Measurements from ENCODE around the gene HDAC5. TPM values are rescaled to one million over a fixed set of nuclear protein-coding genes. Genes with fewer than 3 reads are reported as not detected.
"Not testable (repeated sequence)": the region's sequence is repeated elsewhere in the genome, so short reads cannot be mapped to it uniquely, and the experiment has no call there.

Gene HDAC5
- total RNA-seq, 1 experiment from 2014 or later, result 22.4 TPM

DNA sequence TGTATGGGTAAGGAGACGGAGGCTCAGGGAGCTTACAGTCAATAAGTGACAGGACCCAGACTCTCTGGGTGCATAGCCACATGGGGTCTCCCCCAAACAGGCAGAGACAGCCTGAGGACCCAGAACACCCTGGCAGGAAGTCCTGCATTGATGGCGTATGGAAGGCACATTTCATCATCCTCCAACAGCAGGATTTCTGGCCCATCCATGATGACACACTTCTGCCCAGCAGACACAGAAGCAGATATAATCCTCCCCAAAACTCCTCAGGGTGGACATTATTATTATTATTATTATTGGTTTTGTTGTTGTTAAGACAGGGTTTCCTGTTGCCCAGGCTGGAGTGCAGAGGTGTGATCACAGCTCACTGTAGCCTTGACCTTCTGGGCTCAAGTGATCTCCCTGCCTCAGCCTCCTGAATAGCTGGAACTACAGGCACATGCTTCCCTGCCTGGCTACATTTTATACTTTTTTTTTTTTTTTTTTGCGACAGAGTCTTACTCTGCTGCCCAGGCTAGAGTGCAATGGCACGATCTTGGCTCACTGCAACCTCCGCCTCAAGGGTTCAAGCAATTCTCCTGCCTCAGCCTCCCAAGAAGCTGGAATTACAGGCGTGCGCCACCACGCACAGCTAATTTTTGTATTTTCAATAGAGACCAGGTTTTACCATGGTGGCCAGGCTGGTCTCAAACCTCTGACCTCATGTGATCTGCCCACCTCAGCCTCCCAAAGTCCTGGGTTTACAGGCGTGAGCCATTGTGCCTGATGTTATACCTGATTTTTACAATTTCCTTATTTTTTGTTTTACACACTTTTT is 11.5 kb upstream of the HDAC5 start:
- H3K27ac Mint-ChIP-seq (ENCODE audit: unreplicated experiment), result no peak overlapping the region
- DNase-seq, result no peak
- CTCF ChIA-PET, result interaction anchor here (1.4 kb wide), 1 partner anchor 20 kb away, joined by 5 read pairs; no protein-coding TSS in a partner anchor
- peaks cover 21% of the 10 kb centered on the region for H3K4me1 Mint-ChIP-seq (ENCODE audit: low read depth, unreplicated experiment)
- H3K27me3 Mint-ChIP-seq (ENCODE audit: unreplicated experiment), result no peaks in the 10 kb centered on the region
- H3K9me3 Mint-ChIP-seq (ENCODE audit: low read depth, unreplicated experiment), result no peaks in the 10 kb centered on the region
- BruUV-seq (replicated peaks), result no TSS peak
- no peak overlapping the region for H3K4me3 Mint-ChIP-seq (ENCODE audit: low read depth, unreplicated experiment)
- intact Hi-C loops (cut with micrococcal nuclease; ENCODE audit: unreplicated experiment), result no loop called here
- TF ChIP-seq, protein P1, sequence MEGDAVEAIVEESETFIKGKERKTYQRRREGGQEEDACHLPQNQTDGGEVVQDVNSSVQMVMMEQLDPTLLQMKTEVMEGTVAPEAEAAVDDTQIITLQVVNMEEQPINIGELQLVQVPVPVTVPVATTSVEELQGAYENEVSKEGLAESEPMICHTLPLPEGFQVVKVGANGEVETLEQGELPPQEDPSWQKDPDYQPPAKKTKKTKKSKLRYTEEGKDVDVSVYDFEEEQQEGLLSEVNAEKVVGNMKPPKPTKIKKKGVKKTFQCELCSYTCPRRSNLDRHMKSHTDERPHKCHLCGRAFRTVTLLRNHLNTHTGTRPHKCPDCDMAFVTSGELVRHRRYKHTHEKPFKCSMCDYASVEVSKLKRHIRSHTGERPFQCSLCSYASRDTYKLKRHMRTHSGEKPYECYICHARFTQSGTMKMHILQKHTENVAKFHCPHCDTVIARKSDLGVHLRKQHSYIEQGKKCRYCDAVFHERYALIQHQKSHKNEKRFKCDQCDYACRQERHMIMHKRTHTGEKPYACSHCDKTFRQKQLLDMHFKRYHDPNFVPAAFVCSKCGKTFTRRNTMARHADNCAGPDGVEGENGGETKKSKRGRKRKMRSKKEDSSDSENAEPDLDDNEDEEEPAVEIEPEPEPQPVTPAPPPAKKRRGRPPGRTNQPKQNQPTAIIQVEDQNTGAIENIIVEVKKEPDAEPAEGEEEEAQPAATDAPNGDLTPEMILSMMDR (IDR thresholded peaks at IDR 0.05; ENCODE audit: unreplicated experiment), result no peak
- peaks cover 18% of the 10 kb centered on the region for H3K36me3 Mint-ChIP-seq (ENCODE audit: insufficient read depth, unreplicated experiment)

DNA sequence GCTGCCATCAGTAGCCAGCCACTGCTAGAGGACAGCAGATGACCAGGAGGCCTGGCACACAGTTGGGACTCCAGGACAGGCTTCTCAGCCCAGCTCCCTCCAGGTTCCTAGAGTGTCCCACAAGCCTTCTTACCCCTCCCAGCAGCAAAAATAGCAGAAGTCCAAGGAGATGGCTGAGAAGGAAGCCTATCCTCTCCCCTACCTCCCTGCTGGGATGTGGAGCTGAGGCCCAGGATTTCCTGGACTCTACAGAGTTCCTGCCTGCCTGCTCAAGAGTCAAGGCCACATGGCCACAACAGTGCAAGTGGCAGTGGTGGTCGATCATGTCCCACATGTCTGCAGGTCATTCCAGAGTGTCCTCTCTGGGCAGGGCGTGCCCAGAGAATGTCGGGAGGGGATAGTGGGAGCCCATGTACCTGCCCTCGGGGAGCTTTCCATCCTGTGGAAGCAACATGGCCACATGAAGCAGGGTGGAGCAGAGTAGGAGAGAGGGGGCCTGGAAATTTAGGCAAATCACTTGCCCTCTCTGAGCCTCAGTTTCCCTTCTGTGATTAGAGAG is 10.6 kb upstream of the HDAC5 start:
- BruUV-seq (replicated peaks), result no TSS peak
- CTCF ChIA-PET, result interaction anchor here (1.0 kb wide), 1 partner anchor 10 kb away, joined by 5 read pairs; the partner anchor contains the start of gene HDAC5
- intact Hi-C loops (cut with micrococcal nuclease; ENCODE audit: unreplicated experiment), result no loop called here

DNA sequence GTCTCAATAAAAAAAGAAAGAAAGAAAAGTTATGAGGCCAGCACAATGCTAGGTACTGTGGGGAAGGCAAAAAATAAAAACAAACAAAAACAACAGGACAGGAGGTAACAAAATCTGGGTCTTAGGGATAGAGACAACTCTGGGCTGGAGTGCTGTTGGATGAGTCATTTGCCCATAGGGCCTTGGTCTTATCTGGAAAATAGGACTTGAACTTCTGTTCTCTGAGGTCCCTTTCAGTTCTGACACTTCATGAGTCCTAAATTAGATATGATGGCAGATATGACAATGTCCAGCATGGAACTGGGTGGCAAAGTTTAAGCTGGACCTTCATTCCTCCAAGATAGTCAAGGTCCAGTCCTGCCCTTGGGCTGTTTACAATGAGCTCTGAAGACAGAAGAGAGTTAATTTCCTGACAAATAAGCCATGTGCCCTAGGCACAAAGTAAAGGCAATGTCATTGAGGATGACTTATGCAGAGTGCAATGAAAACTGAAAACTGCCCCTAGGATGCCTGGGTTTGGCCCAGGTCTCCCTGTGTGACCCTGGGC is 8.9 kb upstream of the HDAC5 start:
- no peak for DNase-seq
- H3K36me3 Mint-ChIP-seq (ENCODE audit: insufficient read depth, unreplicated experiment), result peaks cover under 1% of the 10 kb centered on the region
- no peak overlapping the region for H3K4me3 Mint-ChIP-seq (ENCODE audit: low read depth, unreplicated experiment)
- CTCF ChIA-PET, result interaction anchor here (1.6 kb wide), 1 partner anchor 9 kb away, joined by 6 read pairs; the partner anchor contains the start of gene HDAC5
- TF ChIP-seq, protein P1 (IDR thresholded peaks at IDR 0.05; ENCODE audit: unreplicated experiment), result no peak
- peaks cover 3% of the 10 kb centered on the region for H3K4me1 Mint-ChIP-seq (ENCODE audit: low read depth, unreplicated experiment)
- no peaks in the 10 kb centered on the region for H3K9me3 Mint-ChIP-seq (ENCODE audit: low read depth, unreplicated experiment)
- intact Hi-C loops (cut with micrococcal nuclease; ENCODE audit: unreplicated experiment), result no loop called here
- H3K27ac Mint-ChIP-seq (ENCODE audit: unreplicated experiment), result no peak overlapping the region
- BruUV-seq (replicated peaks), result no TSS peak
- H3K27me3 Mint-ChIP-seq (ENCODE audit: unreplicated experiment), result no peaks in the 10 kb centered on the region

More for the DNA sequence above, 10.6 kb upstream of the HDAC5 start:
- no peak for DNase-seq
- H3K4me3 Mint-ChIP-seq (ENCODE audit: low read depth, unreplicated experiment), result no peak overlapping the region
- H3K4me1 Mint-ChIP-seq (ENCODE audit: low read depth, unreplicated experiment), result peaks cover 20% of the 10 kb centered on the region
- peaks cover 17% of the 10 kb centered on the region for H3K36me3 Mint-ChIP-seq (ENCODE audit: insufficient read depth, unreplicated experiment)
- TF ChIP-seq, protein P1 (IDR thresholded peaks at IDR 0.05; ENCODE audit: unreplicated experiment), result no peak
- no peaks in the 10 kb centered on the region for H3K9me3 Mint-ChIP-seq (ENCODE audit: low read depth, unreplicated experiment)
- no peaks in the 10 kb centered on the region for H3K27me3 Mint-ChIP-seq (ENCODE audit: unreplicated experiment)
- H3K27ac Mint-ChIP-seq (ENCODE audit: unreplicated experiment), result no peak overlapping the region

DNA sequence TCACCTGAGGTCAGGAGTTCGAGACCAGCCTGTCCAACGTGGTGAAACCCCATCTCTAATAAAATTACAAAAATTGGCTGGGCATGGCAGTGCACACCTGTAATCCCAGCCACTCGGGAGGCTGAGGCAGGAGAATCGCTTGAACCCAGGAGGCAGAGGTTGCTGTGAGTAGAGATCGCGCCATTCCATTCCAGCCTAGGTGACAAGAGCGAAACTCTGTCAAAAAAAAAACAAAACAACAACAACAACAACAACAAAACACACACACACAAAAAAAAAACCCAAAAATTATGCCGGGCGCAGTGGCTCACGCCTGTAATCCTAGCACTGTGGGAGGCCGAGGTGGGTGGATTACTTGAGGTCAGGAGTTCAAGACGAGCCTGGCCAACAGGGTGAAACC is 7.9 kb upstream of the HDAC5 start:
- intact Hi-C loops (cut with micrococcal nuclease; ENCODE audit: unreplicated experiment); H3K4me3 Mint-ChIP-seq (ENCODE audit: low read depth, unreplicated experiment); DNase-seq; H3K9me3 Mint-ChIP-seq (ENCODE audit: low read depth, unreplicated experiment); BruUV-seq (replicated peaks); H3K27ac Mint-ChIP-seq (ENCODE audit: unreplicated experiment); H3K4me1 Mint-ChIP-seq (ENCODE audit: low read depth, unreplicated experiment); H3K27me3 Mint-ChIP-seq (ENCODE audit: unreplicated experiment); H3K36me3 Mint-ChIP-seq (ENCODE audit: insufficient read depth, unreplicated experiment): not testable (repeated sequence)
- CTCF ChIA-PET, result interaction anchor here (1.6 kb wide), 1 partner anchor 8 kb away, joined by 6 read pairs; the partner anchor contains the start of gene HDAC5
